DND-41 (cell line): Measurements from ENCODE around the gene RAB42.
A peak's percentile ranks its signal among the peaks of the same experiment; 100 is the strongest.

ENCODE experiments used
- ATAC-seq: fragments of 200-7000 bp; cut with Tn5 transposase; 3 replicates; pipeline ENCODE4 v1.9.1; 2021; ENCODE audit warnings: low read depth; ENCODE audit not compliant: insufficient read depth
- DNase-seq: peaks from one replicate; pipeline ENCODE4 v3.0.0-alpha.2; 2020
- H2AFZ ChIP-seq: 2 replicates; pipeline ENCODE4 v1.6.0; 2012; ENCODE audit warnings: low read depth, low read length
- H3K27ac ChIP-seq: 2 replicates; pipeline ENCODE4 v1.5.1; 2012; ENCODE audit warnings: low read length, inconsistent platforms
- H3K27me3 ChIP-seq: fragments of 200-600 bp; sonication (generic); 2 replicates; pipeline ENCODE4 v1.6.0; 2012; ENCODE audit warnings: low read length, mild to moderate bottlenecking, inconsistent platforms; ENCODE audit not compliant: insufficient read depth, poor library complexity
- H3K36me3 ChIP-seq: 2 replicates; pipeline ENCODE4 v1.5.1; 2012; ENCODE audit warnings: low read length, inconsistent platforms; ENCODE audit not compliant: insufficient read depth
- H3K4me1 ChIP-seq: 2 replicates; pipeline ENCODE4 v1.5.1; 2012; ENCODE audit warnings: mild to moderate bottlenecking, low read length; ENCODE audit not compliant: insufficient read depth
- H3K4me2 ChIP-seq: 2 replicates; pipeline ENCODE4 v1.6.0; 2012; ENCODE audit warnings: mild to moderate bottlenecking, moderate library complexity, low read length, inconsistent platforms; ENCODE audit not compliant: insufficient read depth
- H3K4me3 ChIP-seq, 2 experiments: fragments of 200-600 bp in 1 of 2; shearing (Covaris generic) in 1 of 2; 2 replicates each; pipeline ENCODE4 v1.5.1; 2012 to 2016; ENCODE audit warnings: inconsistent platforms in 2 of 2, low read length in 2 of 2, mild to moderate bottlenecking in 2 of 2, low read depth in 1 of 2, moderate library complexity in 1 of 2
- H3K79me2 ChIP-seq: 2 replicates; pipeline ENCODE4 v1.6.0; 2012; ENCODE audit warnings: low read length, inconsistent platforms; ENCODE audit not compliant: insufficient read depth
- H3K9ac ChIP-seq: 2 replicates; pipeline ENCODE4 v1.6.0; 2012; ENCODE audit warnings: low read depth, mild to moderate bottlenecking, inconsistent platforms, low read length, moderate library complexity
- H3K9me3 ChIP-seq: 2 replicates; pipeline ENCODE4 v1.5.1; 2012; ENCODE audit warnings: low read length, moderate library complexity, mild to moderate bottlenecking, inconsistent platforms; ENCODE audit not compliant: insufficient read depth, severe bottlenecking
- H4K20me1 ChIP-seq: 2 replicates; pipeline ENCODE4 v1.6.0; 2012; ENCODE audit warnings: low read length; ENCODE audit not compliant: insufficient read depth
- CTCF ChIP-seq: IDR thresholded peaks from 2 replicates; pipeline ENCODE4 v1.5.1; 2012; ENCODE audit warnings: borderline replicate concordance, low read length, moderate library complexity, mild to moderate bottlenecking; ENCODE audit not compliant: poor library complexity, severe bottlenecking; ENCODE audit errors: extremely low read depth
- EZH2 ChIP-seq: IDR thresholded peaks from 3 replicates; pipeline ENCODE4 v1.6.1; 2012; ENCODE audit warnings: borderline replicate concordance, low read depth, mild to moderate bottlenecking, moderate library complexity, low read length, inconsistent platforms; ENCODE audit not compliant: severe bottlenecking

RAB42 gene

GRCh38 chr1:28577738-28578536 is 14.1 kb upstream of the RAB42 start:
- no peaks in the 10 kb centered on the region for H3K9me3 ChIP-seq
- H3K79me2 ChIP-seq = peaks cover 29% of the 10 kb centered on the region
- DNase-seq = no peak
- H3K36me3 ChIP-seq = peaks cover 63% of the 10 kb centered on the region
- no peak overlapping the region for H2AFZ ChIP-seq
- H3K27ac ChIP-seq = no peak overlapping the region
- ATAC-seq = no peak
- no peak overlapping the region for H3K9ac ChIP-seq
- H3K4me2 ChIP-seq = no peak overlapping the region
- H4K20me1 ChIP-seq = peaks cover 28% of the 10 kb centered on the region
- TF ChIP-seq CTCF (no peak), EZH2 (no peak)
- H3K27me3 ChIP-seq = no peaks in the 10 kb centered on the region
- H3K4me1 ChIP-seq = peaks cover 33% of the 10 kb centered on the region
- H3K4me3 ChIP-seq = no peak overlapping the region

- Histone ChIP-seq H3K79me2 (peaks cover 29% of the 10 kb centered on the region), H3K27me3 (no peaks in the 10 kb centered on the region), H3K27ac (no peak overlapping the region), H3K4me2 (0 out of 2 replicates have a peak overlapping the region, but pooled peaks have one; percentile 1), H3K9me3 (no peaks in the 10 kb centered on the region), H3K36me3 (peaks cover 58% of the 10 kb centered on the region), H3K4me3 (no peak overlapping the region), H4K20me1 (peaks cover 28% of the 10 kb centered on the region), H3K4me1 (peaks cover 33% of the 10 kb centered on the region), H3K9ac (no peak overlapping the region), H2AFZ (no peak overlapping the region)
- TF ChIP-seq EZH2 = no peak
- TF ChIP-seq CTCF = no peak
- no peak for DNase-seq
- ATAC-seq = no peak
Measured at GRCh38 chr1:28578696-28579218, 13.3 kb upstream of the RAB42 start.

- Histone ChIP-seq H3K79me2 (peaks cover 29% of the 10 kb centered on the region), H3K4me2 (peak overlapping the region; percentile 84; the same call in 1 of the 2 replicates), H3K4me1 (peaks cover 33% of the 10 kb centered on the region), H3K36me3 (peaks cover 53% of the 10 kb centered on the region), H4K20me1 (peaks cover 28% of the 10 kb centered on the region), H3K27me3 (no peaks in the 10 kb centered on the region), H3K9me3 (no peaks in the 10 kb centered on the region), H3K27ac (no peak overlapping the region), H3K9ac (peak overlapping the region; percentile 95), H2AFZ (no peak overlapping the region), H3K4me3 (peak overlapping the region in 1 of 2 experiments; percentile 89; a peak in 1 of 4 replicates)
- ATAC-seq = no peak
- DNase-seq = no peak
- TF ChIP-seq EZH2 (no peak), CTCF (no peak)
Measured at GRCh38 chr1:28579401-28579800, 12.7 kb upstream of the RAB42 start.
